NCI-H2196 treated with DMSO at 0.1 percent for 48 hours (cell line): ENCODE results near the gene FANK1.

Experiments
- DNase-seq: peaks from one replicate; lab custom pipeline; 2025; ENCODE audit not compliant: unreplicated experiment; lab: John Stamatoyannopoulos, UW

FANK1 gene

GRCh38 chr10:126058507-126058906, 162.1 kb downstream of the FANK1 start:
- no peak for DNase-seq
